Right atrium auricular region (tissue), 2 donors: ENCODE results near the gene PKIB. TPM values are rescaled to one million over a fixed set of nuclear protein-coding genes. Genes with fewer than 3 reads are reported as not detected.
"Not testable (repeated sequence)": the region's sequence is repeated elsewhere in the genome, so short reads cannot be mapped to it uniquely, and the experiment has no call there.

ENCODE experiments used
- DNase-seq: peaks from one replicate; pipeline ENCODE4 v3.0.0-alpha.2; 2019; ENCODE audit warnings: low spot score
- H3K27ac ChIP-seq, 2 donors: fragments of 200-600 bp; sonication (generic); 1 replicate in 1 of 2; 2 replicates in 1 of 2; pipeline ENCODE4 v1.5.1; 2016 to 2019
- H3K27me3 ChIP-seq, 2 donors: fragments of 200-600 bp; sonication (generic); one replicate each; pipeline versions ENCODE4 v1.5.1 to v1.6.0; 2017 to 2019
- H3K36me3 ChIP-seq: fragments of 200-600 bp; sonication (generic); one replicate; pipeline ENCODE4 v1.5.1; 2016
- H3K4me1 ChIP-seq, 2 donors: fragments of 200-600 bp; sonication (generic); one replicate each; pipeline versions ENCODE4 v1.5.1 to v1.6.0; 2017 to 2019
- H3K4me3 ChIP-seq, 2 donors: fragments of 200-600 bp; sonication (generic); 1 replicate in 1 of 2; 2 replicates in 1 of 2; pipeline ENCODE4 v1.5.1; 2017 to 2019; ENCODE audit warnings: mild to moderate bottlenecking in 1 of 2, moderate library complexity in 1 of 2
- H3K9me3 ChIP-seq, 2 donors: fragments of 200-600 bp; sonication (generic); one replicate each; pipeline ENCODE4 v1.5.1; 2019
- CTCF ChIP-seq, 2 donors: fragments of 200-600 bp; sonication (generic); IDR thresholded peaks; one replicate each; pipeline ENCODE4 v1.5.1; 2019; ENCODE audit warnings: antibody characterized with exemption in 2 of 2
- total RNA-seq, 2 donors: library from RNA; depleted of rRNA; stranded (reverse); fragments of >200 nt; gene quantifications; one replicate each; pipeline ENCODE4 v1.1.0, GENCODE V29; 2016

The PKIB gene
- total RNA-seq, 2 donors from 2014 or later = not detected

- DNase-seq = no peak
- Histone ChIP-seq H3K27me3 (no peaks in the 10 kb centered on the region), H3K9me3 (no peaks in the 10 kb centered on the region), H3K4me3 (no peak overlapping the region), H3K27ac (no peak overlapping the region), H3K36me3 (no peaks in the 10 kb centered on the region), H3K4me1 (no peaks in the 10 kb centered on the region)
- no peak for TF ChIP-seq CTCF (IDR thresholded peaks at IDR 0.05)
Observed at GRCh38 chr6:122580737-122581136, 29.5 kb upstream of the PKIB start.

GRCh38 chr6:122589115-122589514 is 21.1 kb upstream of the PKIB start:
- no peaks in the 10 kb centered on the region for H3K36me3 ChIP-seq
- no peaks in the 10 kb centered on the region for H3K27me3 ChIP-seq
- TF ChIP-seq CTCF (IDR thresholded peaks at IDR 0.05) = no peak
- no peaks in the 10 kb centered on the region for H3K9me3 ChIP-seq
- H3K4me3 ChIP-seq = no peak overlapping the region
- DNase-seq = no peak
- H3K4me1 ChIP-seq = no peaks in the 10 kb centered on the region
- no peak overlapping the region for H3K27ac ChIP-seq

GRCh38 chr6:122598295-122598694 is 11.9 kb upstream of the PKIB start:
- not testable (repeated sequence) for H3K27ac ChIP-seq, DNase-seq, H3K4me1 ChIP-seq, H3K27me3 ChIP-seq, H3K36me3 ChIP-seq, H3K4me3 ChIP-seq
- peaks cover 0 to 21% of the 10 kb centered on the region in 2 donors for H3K9me3 ChIP-seq

GRCh38 chr6:122604676-122605075 is 5.5 kb upstream of the PKIB start:
- H3K36me3 ChIP-seq = no peaks in the 10 kb centered on the region
- H3K27ac ChIP-seq = no peak overlapping the region
- DNase-seq = no peak
- H3K4me3 ChIP-seq = no peak overlapping the region
- peaks cover 0 to under 1% of the 10 kb centered on the region in 2 donors for H3K4me1 ChIP-seq
- peaks cover 0 to 4% of the 10 kb centered on the region in 2 donors for H3K9me3 ChIP-seq
- no peak for TF ChIP-seq CTCF (IDR thresholded peaks at IDR 0.05)
- H3K27me3 ChIP-seq = no peaks in the 10 kb centered on the region

- no peak for TF ChIP-seq CTCF (IDR thresholded peaks at IDR 0.05)
- H3K4me3 ChIP-seq = peak overlapping the region; percentile 35 to 49
- no peaks in the 10 kb centered on the region for H3K27me3 ChIP-seq
- no peak overlapping the region for H3K27ac ChIP-seq
- H3K9me3 ChIP-seq = no peaks in the 10 kb centered on the region
- DNase-seq = no peak
- H3K4me1 ChIP-seq = peaks cover 0 to 16% of the 10 kb centered on the region in 2 donors
- H3K36me3 ChIP-seq = no peaks in the 10 kb centered on the region
Observed at GRCh38 chr6:122610690-122611455, 668 bp downstream of the PKIB start.

- no peak for TF ChIP-seq CTCF (IDR thresholded peaks at IDR 0.05)
- Histone ChIP-seq H3K4me3 (no peak overlapping the region), H3K36me3 (no peaks in the 10 kb centered on the region), H3K27me3 (no peaks in the 10 kb centered on the region), H3K27ac (no peak overlapping the region), H3K9me3 (no peaks in the 10 kb centered on the region), H3K4me1 (peaks cover 0 to 16% of the 10 kb centered on the region in 2 donors)
- DNase-seq = no peak
Observed at GRCh38 chr6:122612838-122613237, 2.6 kb downstream of the PKIB start.
